Endothelial cell of umbilical vein (primary cell): ENCODE data around the gene STX4.

Experiments
- POLR2A ChIP-seq: IDR thresholded peaks from 2 replicates; pipeline ENCODE4 v1.6.1; 2012; ENCODE audit warnings: low read depth, mild to moderate bottlenecking, control low read depth, low read length
- POLR2AphosphoS5 ChIP-seq: IDR thresholded peaks from 2 replicates; pipeline ENCODE4 v1.6.1; 2012; ENCODE audit warnings: low read depth, mild to moderate bottlenecking, control low read depth, low read length, moderate library complexity; ENCODE audit not compliant: insufficient read depth
- TF ChIP-seq, protein P1 (sequence below), 2 donors: IDR thresholded peaks; 1 replicate in 1 of 2; 2 replicates in 1 of 2; pipeline ENCODE4 v1.5.1; 2011; ENCODE audit warnings: low read length in 2 of 2, mild to moderate bottlenecking in 2 of 2, moderate library complexity in 2 of 2, control low read depth in 1 of 2, inconsistent platforms in 1 of 2, low read depth in 1 of 2; ENCODE audit not compliant: insufficient read depth in 1 of 2; ENCODE audit errors: extremely low read depth in 1 of 2

DNA sequence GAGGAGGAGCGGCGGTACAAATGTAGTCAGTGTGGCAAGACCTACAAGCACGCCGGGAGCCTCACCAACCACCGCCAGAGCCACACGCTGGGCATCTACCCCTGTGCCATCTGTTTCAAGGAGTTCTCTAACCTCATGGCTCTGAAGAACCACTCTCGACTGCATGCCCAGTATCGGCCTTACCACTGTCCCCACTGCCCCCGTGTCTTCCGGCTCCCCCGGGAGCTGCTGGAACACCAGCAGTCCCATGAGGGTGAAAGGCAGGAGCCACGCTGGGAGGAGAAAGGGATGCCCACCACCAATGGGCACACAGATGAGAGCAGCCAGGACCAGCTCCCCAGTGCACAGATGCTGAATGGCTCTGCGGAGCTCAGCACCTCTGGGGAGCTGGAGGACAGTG, 43.7 kb downstream of the STX4 start:
- TF ChIP-seq, protein P1, sequence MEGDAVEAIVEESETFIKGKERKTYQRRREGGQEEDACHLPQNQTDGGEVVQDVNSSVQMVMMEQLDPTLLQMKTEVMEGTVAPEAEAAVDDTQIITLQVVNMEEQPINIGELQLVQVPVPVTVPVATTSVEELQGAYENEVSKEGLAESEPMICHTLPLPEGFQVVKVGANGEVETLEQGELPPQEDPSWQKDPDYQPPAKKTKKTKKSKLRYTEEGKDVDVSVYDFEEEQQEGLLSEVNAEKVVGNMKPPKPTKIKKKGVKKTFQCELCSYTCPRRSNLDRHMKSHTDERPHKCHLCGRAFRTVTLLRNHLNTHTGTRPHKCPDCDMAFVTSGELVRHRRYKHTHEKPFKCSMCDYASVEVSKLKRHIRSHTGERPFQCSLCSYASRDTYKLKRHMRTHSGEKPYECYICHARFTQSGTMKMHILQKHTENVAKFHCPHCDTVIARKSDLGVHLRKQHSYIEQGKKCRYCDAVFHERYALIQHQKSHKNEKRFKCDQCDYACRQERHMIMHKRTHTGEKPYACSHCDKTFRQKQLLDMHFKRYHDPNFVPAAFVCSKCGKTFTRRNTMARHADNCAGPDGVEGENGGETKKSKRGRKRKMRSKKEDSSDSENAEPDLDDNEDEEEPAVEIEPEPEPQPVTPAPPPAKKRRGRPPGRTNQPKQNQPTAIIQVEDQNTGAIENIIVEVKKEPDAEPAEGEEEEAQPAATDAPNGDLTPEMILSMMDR (IDR thresholded peaks at IDR 0.05; ENCODE audit: extremely low read depth in 1 of 2, insufficient read depth in 1 of 2, low read depth in 1 of 2, low read length in 2 of 2) = no peak
- TF ChIP-seq POLR2AphosphoS5 (no peak), POLR2A (no peak)
